GM12891 (cell line): ENCODE data around the gene CYB5A.

ENCODE experiments used
- POLR2A ChIP-seq: IDR thresholded peaks from 2 replicates; pipeline ENCODE4 v1.6.1; 2011; ENCODE audit warnings: low read depth, low read length, control low read depth
- POLR2AphosphoS5 ChIP-seq: IDR thresholded peaks from 2 replicates; pipeline ENCODE4 v1.6.1; 2011; ENCODE audit warnings: low read depth, low read length, control low read depth
- SPI1 ChIP-seq: IDR thresholded peaks from 2 replicates; pipeline ENCODE4 v1.6.1; 2011; ENCODE audit warnings: low read depth, low read length, control low read depth
- TAF1 ChIP-seq: IDR thresholded peaks from 2 replicates; pipeline ENCODE4 v1.6.1; 2011; ENCODE audit warnings: low read depth, low read length, control low read depth

- TF ChIP-seq POLR2AphosphoS5 (no peak), POLR2A (no peak), TAF1 (no peak), SPI1 (no peak)
These were observed 39.7 kb downstream of the CYB5A start for GRCh38 chr18:74252039-74252395.
